Heart left ventricle (tissue), 13 donors: Measurements from ENCODE around the gene PCDH15.

Experiments used
- POLR2A ChIP-seq, 2 donors: fragments of 450-650 bp; IDR thresholded peaks; one replicate each; pipeline ENCODE4 v1.6.1; 2017; ENCODE audit warnings: antibody characterized with exemption in 2 of 2, mild to moderate bottlenecking in 2 of 2, moderate library complexity in 2 of 2
- TF ChIP-seq, protein P1 (sequence below), 12 donors: fragments of 200-600 bp; sonication (generic) in 4 of 12; IDR thresholded peaks; one replicate each; pipeline versions ENCODE4 v1.5.0 to v1.8.0; 2018 to 2022; ENCODE audit warnings: antibody characterized with exemption in 12 of 12, mild to moderate bottlenecking in 5 of 12
- donor health status: ischemic (EF 13 %, LVEDD 7.1; RV severe dilation, severe dysfunction).
- donor health status: DM: no; HTN: yes; CAD: no.
- donor health status: DM: no; HTN: no; CAD: no.
- donor health status: ischemic (EF 25% LVEDD 6.9; RV normal size, moderate dysfunction).
- donor health status: ischemic (EF 25% LVEDD 5.7; RV mildly dilated, moderate dysfunction).
- donor health status: ischemic (EF 35%, LVEDD 5.7; RV mildly dilated, moderate dysfunction).
- donor health status: nonischemic (EF 11% LVEDD 7.7; RV severe dilation, severe dysfunction).
- donor health status: DM: yes; HTN: yes; CAD: no.
- donor health status: PGD.
- donor health status: ischemic (EF 29% LVEDD 5.4; RV normal size, mild dysfunction).
- donor health status: nonischemic (EF 23%, LVEDD 6.1; RV moderate dilation, normal function).

- TF ChIP-seq, protein P1, sequence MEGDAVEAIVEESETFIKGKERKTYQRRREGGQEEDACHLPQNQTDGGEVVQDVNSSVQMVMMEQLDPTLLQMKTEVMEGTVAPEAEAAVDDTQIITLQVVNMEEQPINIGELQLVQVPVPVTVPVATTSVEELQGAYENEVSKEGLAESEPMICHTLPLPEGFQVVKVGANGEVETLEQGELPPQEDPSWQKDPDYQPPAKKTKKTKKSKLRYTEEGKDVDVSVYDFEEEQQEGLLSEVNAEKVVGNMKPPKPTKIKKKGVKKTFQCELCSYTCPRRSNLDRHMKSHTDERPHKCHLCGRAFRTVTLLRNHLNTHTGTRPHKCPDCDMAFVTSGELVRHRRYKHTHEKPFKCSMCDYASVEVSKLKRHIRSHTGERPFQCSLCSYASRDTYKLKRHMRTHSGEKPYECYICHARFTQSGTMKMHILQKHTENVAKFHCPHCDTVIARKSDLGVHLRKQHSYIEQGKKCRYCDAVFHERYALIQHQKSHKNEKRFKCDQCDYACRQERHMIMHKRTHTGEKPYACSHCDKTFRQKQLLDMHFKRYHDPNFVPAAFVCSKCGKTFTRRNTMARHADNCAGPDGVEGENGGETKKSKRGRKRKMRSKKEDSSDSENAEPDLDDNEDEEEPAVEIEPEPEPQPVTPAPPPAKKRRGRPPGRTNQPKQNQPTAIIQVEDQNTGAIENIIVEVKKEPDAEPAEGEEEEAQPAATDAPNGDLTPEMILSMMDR (IDR thresholded peaks at IDR 0.05): no peak
- no peak for TF ChIP-seq POLR2A (IDR thresholded peaks at IDR 0.05)
Measured at GRCh38 chr10:54503863-54504262, 297.2 kb downstream of the PCDH15 start.
